SK-N-SH treated with all-trans-retinoic acid at 6 μM for 48 hours (cell line): Measurements from ENCODE around the gene CDKN2B.
"Not testable (repeated sequence)": the region's sequence is repeated elsewhere in the genome, so short reads cannot be mapped to it uniquely, and the experiment has no call there.

Experiments used
- ATAC-seq: fragments of 200-7000 bp; cut with Tn5 transposase; 3 replicates; pipeline ENCODE4 v1.9.1; 2020; ENCODE audit warnings: mild to moderate bottlenecking, moderate library complexity
- ARNTL ChIP-seq: fragments of 450-650 bp; formaldehyde crosslinking; IDR thresholded peaks from 2 replicates; pipeline ENCODE4 v1.5.0; 2020; ENCODE audit warnings: low read depth, mild to moderate bottlenecking, moderate library complexity, borderline replicate concordance
- BACH2 ChIP-seq: fragments of 250-450 bp; sonication (Bioruptor Pico); IDR thresholded peaks from 2 replicates; pipeline ENCODE4 v1.9.0; 2021; ENCODE audit warnings: mild to moderate bottlenecking, borderline replicate concordance
- CREB5 ChIP-seq: fragments of 250-450 bp; sonication (Bioruptor Pico); IDR thresholded peaks from 2 replicates; pipeline ENCODE4 v1.5.1; 2020; ENCODE audit warnings: low read depth, mild to moderate bottlenecking, moderate library complexity
- ESRRG ChIP-seq: fragments of 250-450 bp; sonication (Bioruptor Pico); IDR thresholded peaks from 2 replicates; pipeline ENCODE4 v1.6.1; 2021; ENCODE audit warnings: mild to moderate bottlenecking
- GLIS3 ChIP-seq: fragments of 250-450 bp; sonication (Bioruptor Pico); IDR thresholded peaks from 2 replicates; pipeline ENCODE4 v1.5.0; 2020; ENCODE audit warnings: mild to moderate bottlenecking, moderate library complexity
- ISL1 ChIP-seq: fragments of 250-450 bp; sonication (Bioruptor Pico); IDR thresholded peaks from 2 replicates; pipeline ENCODE4 v2.1.2; 2022; ENCODE audit warnings: mild to moderate bottlenecking, moderate library complexity
- OSR1 ChIP-seq: fragments of 250-450 bp; sonication (Bioruptor Pico); IDR thresholded peaks from 2 replicates; pipeline ENCODE4 v1.8.0; 2022; ENCODE audit warnings: moderate library complexity, mild to moderate bottlenecking, inconsistent platforms
- PPARA ChIP-seq: fragments of 250-450 bp; sonication (Bioruptor Pico); IDR thresholded peaks from 2 replicates; pipeline ENCODE4 v1.5.0; 2020; ENCODE audit warnings: mild to moderate bottlenecking, borderline replicate concordance
- RARB ChIP-seq: fragments of 250-450 bp; sonication (Bioruptor Pico); IDR thresholded peaks from 2 replicates; pipeline ENCODE4 v1.8.0; 2021; ENCODE audit warnings: mild to moderate bottlenecking, moderate library complexity
- SNAI2 ChIP-seq: fragments of 250-450 bp; sonication (Bioruptor Pico); IDR thresholded peaks from 2 replicates; pipeline ENCODE4 v1.5.0; 2020; ENCODE audit warnings: mild to moderate bottlenecking, moderate library complexity
- TCF4 ChIP-seq: fragments of 250-450 bp; sonication (Bioruptor Pico); IDR thresholded peaks from 2 replicates; pipeline ENCODE4 v1.8.0; 2021; ENCODE audit warnings: mild to moderate bottlenecking, moderate library complexity, borderline replicate concordance
- TOX ChIP-seq: fragments of 250-450 bp; sonication (Bioruptor Pico); IDR thresholded peaks from 2 replicates; pipeline ENCODE4 v1.8.0; 2021; ENCODE audit warnings: mild to moderate bottlenecking, moderate library complexity, borderline replicate concordance
- ZC3H10 ChIP-seq: fragments of 250-450 bp; sonication (Bioruptor Pico); IDR thresholded peaks from 2 replicates; pipeline ENCODE4 v1.5.1; 2021; ENCODE audit warnings: mild to moderate bottlenecking, moderate library complexity
- ZFP3 ChIP-seq: fragments of 250-450 bp; sonication (Bioruptor Pico); IDR thresholded peaks from 2 replicates; pipeline ENCODE4 v1.5.0; 2020; ENCODE audit warnings: mild to moderate bottlenecking, moderate library complexity
- ZFP30 ChIP-seq: fragments of 450-650 bp; formaldehyde crosslinking; IDR thresholded peaks from 2 replicates; pipeline ENCODE4 v1.5.0; 2022; ENCODE audit warnings: mild to moderate bottlenecking, moderate library complexity
- ZNF565 ChIP-seq: fragments of 450-650 bp; formaldehyde crosslinking; conservative IDR thresholded peaks from 2 replicates; pipeline ENCODE4 v1.5.0; 2020; ENCODE audit warnings: low read depth, mild to moderate bottlenecking, moderate library complexity
- ZNF70 ChIP-seq: fragments of 450-650 bp; formaldehyde crosslinking; IDR thresholded peaks from 2 replicates; pipeline ENCODE4 v1.5.0; 2020; ENCODE audit warnings: mild to moderate bottlenecking, moderate library complexity
- ZNF8 ChIP-seq: fragments of 450-650 bp; formaldehyde crosslinking; IDR thresholded peaks from 2 replicates; pipeline ENCODE4 v1.5.0; 2020; ENCODE audit warnings: mild to moderate bottlenecking, moderate library complexity
- TF ChIP-seq, protein P1 (sequence below): fragments of 250-450 bp; sonication (Bioruptor Pico); IDR thresholded peaks from 2 replicates; pipeline ENCODE4 v1.5.0; 2020; ENCODE audit warnings: mild to moderate bottlenecking, moderate library complexity
- TF ChIP-seq, protein P2 (sequence below): fragments of 250-450 bp; sonication (Bioruptor Pico); IDR thresholded peaks from 2 replicates; pipeline ENCODE4 v1.5.1; 2021; ENCODE audit warnings: mild to moderate bottlenecking, moderate library complexity
- TF ChIP-seq, protein P3 (sequence below): fragments of 250-450 bp; sonication (Bioruptor Pico); IDR thresholded peaks from 2 replicates; pipeline ENCODE4 v1.8.0; 2021; ENCODE audit warnings: low read depth, mild to moderate bottlenecking, moderate library complexity, borderline replicate concordance
- TF ChIP-seq, protein P4 (sequence below): fragments of 250-450 bp; sonication (Bioruptor Pico); IDR thresholded peaks from 2 replicates; pipeline ENCODE4 v1.8.0; 2020; ENCODE audit warnings: mild to moderate bottlenecking, moderate library complexity, borderline replicate concordance

The CDKN2B gene

GRCh38 chr9:22008717-22009505 lies at the start of gene CDKN2B:
Gene CDKN2B (minus strand): TSS chr9:22009305. CDS start chr9:22008953, 352 bp downstream.
- peak; percentile 93 for ATAC-seq

GRCh38 chr9:22057972-22058371 lies 48.9 kb upstream of the CDKN2B start:
- ATAC-seq = not testable (repeated sequence)

More at GRCh38 chr9:22008717-22009505, at the start of gene CDKN2B:
- TF ChIP-seq OSR1 (CRISPR knock-in tag) (no peak), BACH2 (CRISPR knock-in tag) (no peak), PPARA (CRISPR knock-in tag) (no peak), CREB5 (CRISPR knock-in tag) (no peak), TOX (no peak), GLIS3 (CRISPR knock-in tag) (no peak), ZC3H10 (CRISPR knock-in tag) (no peak), ESRRG (CRISPR knock-in tag) (no peak), ZFP3 (CRISPR knock-in tag) (no peak), SNAI2 (CRISPR knock-in tag) (no peak), ZFP30 (no peak), RARB (CRISPR knock-in tag) (no peak), ZNF565 (CRISPR knock-in tag) (no peak), ISL1 (CRISPR knock-in tag) (no peak), ARNTL (CRISPR knock-in tag) (no peak)
- TF ChIP-seq, protein P1, sequence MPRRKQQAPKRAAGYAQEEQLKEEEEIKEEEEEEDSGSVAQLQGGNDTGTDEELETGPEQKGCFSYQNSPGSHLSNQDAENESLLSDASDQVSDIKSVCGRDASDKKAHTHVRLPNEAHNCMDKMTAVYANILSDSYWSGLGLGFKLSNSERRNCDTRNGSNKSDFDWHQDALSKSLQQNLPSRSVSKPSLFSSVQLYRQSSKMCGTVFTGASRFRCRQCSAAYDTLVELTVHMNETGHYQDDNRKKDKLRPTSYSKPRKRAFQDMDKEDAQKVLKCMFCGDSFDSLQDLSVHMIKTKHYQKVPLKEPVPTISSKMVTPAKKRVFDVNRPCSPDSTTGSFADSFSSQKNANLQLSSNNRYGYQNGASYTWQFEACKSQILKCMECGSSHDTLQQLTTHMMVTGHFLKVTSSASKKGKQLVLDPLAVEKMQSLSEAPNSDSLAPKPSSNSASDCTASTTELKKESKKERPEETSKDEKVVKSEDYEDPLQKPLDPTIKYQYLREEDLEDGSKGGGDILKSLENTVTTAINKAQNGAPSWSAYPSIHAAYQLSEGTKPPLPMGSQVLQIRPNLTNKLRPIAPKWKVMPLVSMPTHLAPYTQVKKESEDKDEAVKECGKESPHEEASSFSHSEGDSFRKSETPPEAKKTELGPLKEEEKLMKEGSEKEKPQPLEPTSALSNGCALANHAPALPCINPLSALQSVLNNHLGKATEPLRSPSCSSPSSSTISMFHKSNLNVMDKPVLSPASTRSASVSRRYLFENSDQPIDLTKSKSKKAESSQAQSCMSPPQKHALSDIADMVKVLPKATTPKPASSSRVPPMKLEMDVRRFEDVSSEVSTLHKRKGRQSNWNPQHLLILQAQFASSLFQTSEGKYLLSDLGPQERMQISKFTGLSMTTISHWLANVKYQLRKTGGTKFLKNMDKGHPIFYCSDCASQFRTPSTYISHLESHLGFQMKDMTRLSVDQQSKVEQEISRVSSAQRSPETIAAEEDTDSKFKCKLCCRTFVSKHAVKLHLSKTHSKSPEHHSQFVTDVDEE (CRISPR knock-in tag) = no peak
- TF ChIP-seq, protein P2, sequence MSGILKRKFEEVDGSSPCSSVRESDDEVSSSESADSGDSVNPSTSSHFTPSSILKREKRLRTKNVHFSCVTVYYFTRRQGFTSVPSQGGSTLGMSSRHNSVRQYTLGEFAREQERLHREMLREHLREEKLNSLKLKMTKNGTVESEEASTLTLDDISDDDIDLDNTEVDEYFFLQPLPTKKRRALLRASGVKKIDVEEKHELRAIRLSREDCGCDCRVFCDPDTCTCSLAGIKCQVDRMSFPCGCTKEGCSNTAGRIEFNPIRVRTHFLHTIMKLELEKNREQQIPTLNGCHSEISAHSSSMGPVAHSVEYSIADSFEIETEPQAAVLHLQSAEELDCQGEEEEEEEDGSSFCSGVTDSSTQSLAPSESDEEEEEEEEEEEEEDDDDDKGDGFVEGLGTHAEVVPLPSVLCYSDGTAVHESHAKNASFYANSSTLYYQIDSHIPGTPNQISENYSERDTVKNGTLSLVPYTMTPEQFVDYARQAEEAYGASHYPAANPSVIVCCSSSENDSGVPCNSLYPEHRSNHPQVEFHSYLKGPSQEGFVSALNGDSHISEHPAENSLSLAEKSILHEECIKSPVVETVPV (CRISPR knock-in tag) = no peak
- TF ChIP-seq, protein P3, sequence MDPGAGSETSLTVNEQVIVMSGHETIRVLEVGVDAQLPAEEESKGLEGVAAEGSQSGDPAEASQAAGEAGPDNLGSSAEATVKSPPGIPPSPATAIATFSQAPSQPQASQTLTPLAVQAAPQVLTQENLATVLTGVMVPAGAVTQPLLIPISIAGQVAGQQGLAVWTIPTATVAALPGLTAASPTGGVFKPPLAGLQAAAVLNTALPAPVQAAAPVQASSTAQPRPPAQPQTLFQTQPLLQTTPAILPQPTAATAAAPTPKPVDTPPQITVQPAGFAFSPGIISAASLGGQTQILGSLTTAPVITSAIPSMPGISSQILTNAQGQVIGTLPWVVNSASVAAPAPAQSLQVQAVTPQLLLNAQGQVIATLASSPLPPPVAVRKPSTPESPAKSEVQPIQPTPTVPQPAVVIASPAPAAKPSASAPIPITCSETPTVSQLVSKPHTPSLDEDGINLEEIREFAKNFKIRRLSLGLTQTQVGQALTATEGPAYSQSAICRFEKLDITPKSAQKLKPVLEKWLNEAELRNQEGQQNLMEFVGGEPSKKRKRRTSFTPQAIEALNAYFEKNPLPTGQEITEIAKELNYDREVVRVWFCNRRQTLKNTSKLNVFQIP (CRISPR knock-in tag) = no peak
- TF ChIP-seq, protein P4, sequence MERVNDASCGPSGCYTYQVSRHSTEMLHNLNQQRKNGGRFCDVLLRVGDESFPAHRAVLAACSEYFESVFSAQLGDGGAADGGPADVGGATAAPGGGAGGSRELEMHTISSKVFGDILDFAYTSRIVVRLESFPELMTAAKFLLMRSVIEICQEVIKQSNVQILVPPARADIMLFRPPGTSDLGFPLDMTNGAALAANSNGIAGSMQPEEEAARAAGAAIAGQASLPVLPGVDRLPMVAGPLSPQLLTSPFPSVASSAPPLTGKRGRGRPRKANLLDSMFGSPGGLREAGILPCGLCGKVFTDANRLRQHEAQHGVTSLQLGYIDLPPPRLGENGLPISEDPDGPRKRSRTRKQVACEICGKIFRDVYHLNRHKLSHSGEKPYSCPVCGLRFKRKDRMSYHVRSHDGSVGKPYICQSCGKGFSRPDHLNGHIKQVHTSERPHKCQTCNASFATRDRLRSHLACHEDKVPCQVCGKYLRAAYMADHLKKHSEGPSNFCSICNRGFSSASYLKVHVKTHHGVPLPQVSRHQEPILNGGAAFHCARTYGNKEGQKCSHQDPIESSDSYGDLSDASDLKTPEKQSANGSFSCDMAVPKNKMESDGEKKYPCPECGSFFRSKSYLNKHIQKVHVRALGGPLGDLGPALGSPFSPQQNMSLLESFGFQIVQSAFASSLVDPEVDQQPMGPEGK (CRISPR knock-in tag) = no peak

GRCh38 chr9:22056402-22056801 lies 47.3 kb upstream of the CDKN2B start:
- ATAC-seq = no peak
- TF ChIP-seq ZFP3 (CRISPR knock-in tag) (no peak), TCF4 (CRISPR knock-in tag) (no peak), ZNF70 (CRISPR knock-in tag) (no peak), ARNTL (CRISPR knock-in tag) (no peak), OSR1 (CRISPR knock-in tag) (no peak), ZNF8 (no peak), ZFP30 (no peak), PPARA (CRISPR knock-in tag) (no peak), SNAI2 (CRISPR knock-in tag) (no peak), ZNF565 (CRISPR knock-in tag) (no peak), ISL1 (CRISPR knock-in tag) (no peak)
- TF ChIP-seq, protein P3 (CRISPR knock-in tag) = no peak
- TF ChIP-seq, protein P1 (CRISPR knock-in tag) = no peak
